NCI-H2227 (cell line): ENCODE results near the gene LIMA1.
"Not testable (repeated sequence)": the region's sequence is repeated elsewhere in the genome, so short reads cannot be mapped to it uniquely, and the experiment has no call there.

Experiments
- DNase-seq: peaks from one replicate; lab custom pipeline; 2025; ENCODE audit not compliant: unreplicated experiment; lab: John Stamatoyannopoulos, UW

LIMA1 gene

GRCh38 chr12:50283229-50283923, at the start of gene LIMA1:
TSS of gene LIMA1 (minus strand) at chr12:50283520. CDS start at chr12:50248751, 34,769 bp downstream.
- DNase-seq = peak; percentile 88

- DNase-seq = no peak
These were observed 48.4 kb upstream of the LIMA1 start for GRCh38 chr12:50331745-50332144.

GRCh38 chr12:50328664-50329063, 45.3 kb upstream of the LIMA1 start:
- DNase-seq = not testable (repeated sequence)

GRCh38 chr12:50326590-50327284, 43.4 kb upstream of the LIMA1 start:
- DNase-seq = no peak

- DNase-seq = no peak
These were observed 42.6 kb upstream of the LIMA1 start for GRCh38 chr12:50325890-50326391.

- DNase-seq = not testable (repeated sequence)
These were observed 41.5 kb upstream of the LIMA1 start for GRCh38 chr12:50324770-50325169.

- DNase-seq = not testable (repeated sequence)
These were observed 40.8 kb upstream of the LIMA1 start for GRCh38 chr12:50324077-50324476.

GRCh38 chr12:50322206-50322605, 38.9 kb upstream of the LIMA1 start:
- DNase-seq = no peak

GRCh38 chr12:50317203-50317602, 33.9 kb upstream of the LIMA1 start:
- DNase-seq = no peak

- no peak for DNase-seq
These were observed 32.5 kb upstream of the LIMA1 start for GRCh38 chr12:50315803-50316202.

GRCh38 chr12:50314636-50315312, 31.5 kb upstream of the LIMA1 start:
- DNase-seq = peak; percentile 31

- DNase-seq = not testable (repeated sequence)
These were observed 30.7 kb upstream of the LIMA1 start for GRCh38 chr12:50313971-50314370.

- DNase-seq = no peak
These were observed 30.1 kb upstream of the LIMA1 start for GRCh38 chr12:50313256-50313931.

- not testable (repeated sequence) for DNase-seq
These were observed 28.7 kb upstream of the LIMA1 start for GRCh38 chr12:50311858-50312609.

GRCh38 chr12:50309950-50310349, 26.6 kb upstream of the LIMA1 start:
- no peak for DNase-seq

GRCh38 chr12:50302686-50303085, 19.4 kb upstream of the LIMA1 start:
- DNase-seq = no peak

GRCh38 chr12:50297996-50298395, 14.7 kb upstream of the LIMA1 start:
- DNase-seq = no peak

- no peak for DNase-seq
These were observed 13.7 kb upstream of the LIMA1 start for GRCh38 chr12:50297027-50297426.

- DNase-seq = no peak
These were observed 13.2 kb upstream of the LIMA1 start for GRCh38 chr12:50296554-50296953.

- DNase-seq = no peak
These were observed 8.1 kb upstream of the LIMA1 start for GRCh38 chr12:50291377-50291776.
